VCaP (cell line): ENCODE measurements around the gene BICRA.

ENCODE experiments used
- H3K27ac ChIP-seq: fragments of 450-650 bp; 2 replicates; pipeline ENCODE4 v1.5.1; 2017
- CTCF ChIP-seq: fragments of 450-650 bp; conservative IDR thresholded peaks from 2 replicates; pipeline ENCODE4 v1.5.1; 2017; ENCODE audit warnings: mild to moderate bottlenecking, moderate library complexity

Gene BICRA

GRCh38 chr19:47660435-47660832, 51.5 kb downstream of the BICRA start:
- H3K27ac ChIP-seq = peak overlapping the region; percentile 96
- no peak for TF ChIP-seq CTCF

- H3K27ac ChIP-seq = peak overlapping the region; percentile 96
- no peak for TF ChIP-seq CTCF
Observed at GRCh38 chr19:47661161-47661560, 52.2 kb downstream of the BICRA start.

- TF ChIP-seq CTCF = no peak
- H3K27ac ChIP-seq = peak overlapping the region; percentile 96
Observed at GRCh38 chr19:47661611-47662010, 52.7 kb downstream of the BICRA start.

- TF ChIP-seq CTCF = no peak
- H3K27ac ChIP-seq = peak overlapping the region; percentile 96
Observed at GRCh38 chr19:47663435-47663910, 54.5 kb downstream of the BICRA start.

GRCh38 chr19:47663911-47664771, 55.2 kb downstream of the BICRA start:
- peak overlapping the region; percentile 96 for H3K27ac ChIP-seq
- no peak for TF ChIP-seq CTCF

GRCh38 chr19:47668556-47668955, 59.6 kb downstream of the BICRA start:
- peak overlapping the region; percentile 96; the same call in 1 of the 2 replicates for H3K27ac ChIP-seq

GRCh38 chr19:47670736-47671135, 61.8 kb downstream of the BICRA start:
- no peak for TF ChIP-seq CTCF
- no peak overlapping the region for H3K27ac ChIP-seq

GRCh38 chr19:47671499-47671898, 62.6 kb downstream of the BICRA start:
- TF ChIP-seq CTCF = no peak

More at GRCh38 chr19:47671499-47671898, 62.6 kb downstream of the BICRA start:
- no peak overlapping the region for H3K27ac ChIP-seq
